Globus pallidus (tissue), 1 donor: ENCODE data around the gene GCH1.

ENCODE experiments used
- DNase-seq: peaks from one replicate; pipeline ENCODE4 v3.0.0-alpha.2; 2015; ENCODE audit warnings: low spot score

The GCH1 gene

GRCh38 chr14:54797986-54798385 lies 104.6 kb downstream of the GCH1 start:
- no peak for DNase-seq

- DNase-seq = no peak
These were observed 105.1 kb downstream of the GCH1 start for GRCh38 chr14:54797556-54797955.

GRCh38 chr14:54796961-54797360 lies 105.7 kb downstream of the GCH1 start:
- no peak for DNase-seq

GRCh38 chr14:54794796-54795195 lies 107.8 kb downstream of the GCH1 start:
- no peak for DNase-seq

GRCh38 chr14:54794159-54794558 lies 108.5 kb downstream of the GCH1 start:
- no peak for DNase-seq

- no peak for DNase-seq
These were observed 110.3 kb downstream of the GCH1 start for GRCh38 chr14:54792288-54792687.
